Activated CD4-positive, alpha-beta T cell treated with anti-CD3 and anti-CD28 coated beads, Interleukin-2, amount 50 U/mL, for 24 hours (primary cell): ENCODE data around the gene NKD1.
A peak's percentile ranks its signal among the peaks of the same experiment; 100 is the strongest.
"Not testable (repeated sequence)": the region's sequence is repeated elsewhere in the genome, so short reads cannot be mapped to it uniquely, and the experiment has no call there.

Experiments used
- DNase-seq, 2 donors: peaks; one replicate each; pipeline ENCODE4 v3.0.0-alpha.2; 2020; ENCODE audit warnings: low read depth in 1 of 2, low spot score in 1 of 2

Gene NKD1

DNA sequence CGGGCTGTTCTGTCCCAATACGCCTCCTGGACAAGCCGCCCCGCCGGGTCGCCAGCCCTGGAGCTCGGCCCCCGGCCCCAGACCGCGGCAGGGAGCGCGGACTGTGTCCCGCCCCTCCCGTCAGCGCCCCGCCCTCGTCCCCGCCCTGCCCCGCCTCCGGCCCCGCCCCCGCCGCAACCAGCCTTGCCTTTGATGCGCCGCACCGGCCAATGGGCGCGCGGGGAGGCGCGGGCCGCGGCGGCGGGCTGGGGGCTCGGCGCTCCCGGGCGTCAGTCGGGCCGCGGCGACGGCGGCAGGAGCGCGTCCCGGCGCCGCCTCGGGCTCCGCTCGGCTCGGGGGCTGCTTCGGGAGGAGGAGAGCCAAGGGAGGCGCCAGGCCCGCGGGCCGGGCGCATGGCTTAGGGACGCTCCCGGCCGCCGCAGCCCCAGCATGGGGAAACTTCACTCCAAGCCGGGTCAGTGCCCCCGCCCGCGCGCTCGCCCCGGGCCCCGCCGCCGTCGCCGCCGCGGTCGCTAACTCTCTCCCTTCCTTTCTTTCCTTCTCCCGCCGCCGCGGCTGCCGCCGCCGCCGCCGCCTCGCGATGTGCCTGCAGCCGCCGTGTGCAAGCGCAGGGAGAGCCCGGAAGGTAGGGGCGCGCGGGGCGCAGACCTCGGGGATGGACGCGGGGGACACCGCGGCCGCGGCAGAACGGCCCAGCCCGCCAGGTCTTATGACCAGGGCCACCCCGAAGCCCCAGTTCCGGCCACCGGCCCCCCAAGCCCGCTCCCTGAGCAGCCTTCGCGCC, at the start of gene NKD1:
TSS of gene NKD1 (plus strand) at position 272 of the 784 bp plus-strand sequence. CDS start at position 430, 158 bp downstream.
- peak; percentile 46 to 57 for DNase-seq

DNA sequence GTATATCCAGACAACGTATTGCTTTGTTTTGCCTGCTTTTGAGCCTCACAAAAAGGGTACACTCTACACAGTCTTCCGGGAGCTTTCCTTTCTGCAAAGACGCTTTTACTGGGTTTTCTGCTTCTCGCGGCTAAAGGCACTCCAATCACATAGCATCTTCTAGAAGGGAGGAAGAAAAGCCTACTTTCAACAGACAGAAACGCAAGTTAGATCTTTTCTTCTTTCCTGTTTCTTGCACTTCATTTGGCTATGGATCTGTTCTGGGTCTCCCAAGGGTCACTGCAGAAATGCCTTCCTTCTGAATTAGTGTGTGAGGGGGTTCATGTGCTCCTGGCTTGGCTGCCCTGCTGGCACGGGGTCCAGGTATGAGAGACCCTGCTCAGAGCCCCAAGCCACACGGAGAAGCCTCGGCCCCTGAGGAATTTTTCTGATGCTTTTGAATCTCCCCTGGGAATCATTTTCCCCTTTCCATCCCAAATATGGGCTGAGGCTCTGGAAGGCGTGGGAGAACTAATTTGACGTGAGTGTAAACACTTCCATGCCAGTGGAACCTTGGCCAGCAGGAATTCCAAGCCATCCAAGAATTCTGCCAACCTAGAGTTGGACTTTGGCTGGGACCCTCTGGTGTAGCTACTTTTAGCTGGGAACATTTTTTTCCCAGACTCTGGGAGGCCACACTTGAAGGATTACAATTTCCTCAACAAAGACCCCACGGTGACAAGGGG, 49.6 kb upstream of the NKD1 start:
- no peak for DNase-seq

- DNase-seq = no peak
Observed at GRCh38 chr16:50499254-50499653, 48.9 kb upstream of the NKD1 start.

- DNase-seq = no peak
Observed at GRCh38 chr16:50500171-50500874, 47.9 kb upstream of the NKD1 start.

- DNase-seq = no peak
Observed at GRCh38 chr16:50501251-50501650, 46.9 kb upstream of the NKD1 start.

DNA sequence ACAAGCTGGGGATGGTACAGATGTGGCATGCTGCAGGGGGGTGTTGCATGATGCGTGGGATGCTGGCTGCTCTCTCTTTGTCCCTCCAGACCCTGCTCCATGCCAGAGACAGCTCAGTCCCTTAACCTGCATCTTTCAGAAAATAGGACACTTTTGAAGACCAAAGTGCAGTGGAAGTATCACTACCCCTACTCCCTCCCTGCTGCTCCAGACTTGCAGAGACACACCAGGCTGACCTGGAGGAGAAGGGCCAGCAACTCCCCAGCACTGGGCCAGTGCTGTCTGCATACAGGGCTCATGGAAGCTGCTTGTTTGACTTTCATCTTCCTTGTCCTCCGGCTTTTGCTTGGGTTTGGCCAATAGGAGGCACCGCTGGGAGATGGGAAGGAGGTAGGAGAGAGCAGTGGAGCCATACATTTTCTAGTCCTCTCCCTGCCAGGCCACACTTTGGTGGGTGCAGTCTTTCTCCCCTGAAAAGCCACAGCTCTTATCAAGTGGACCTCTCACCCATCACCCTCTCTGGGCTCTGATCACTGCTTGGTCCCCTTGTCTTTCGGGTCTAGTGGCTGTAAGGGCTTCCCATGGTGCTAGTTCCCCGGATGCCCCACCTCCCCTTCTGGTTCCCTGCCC, 46.1 kb upstream of the NKD1 start:
- no peak for DNase-seq

- no peak for DNase-seq
Observed at GRCh38 chr16:50502616-50503011, 45.6 kb upstream of the NKD1 start.

DNA sequence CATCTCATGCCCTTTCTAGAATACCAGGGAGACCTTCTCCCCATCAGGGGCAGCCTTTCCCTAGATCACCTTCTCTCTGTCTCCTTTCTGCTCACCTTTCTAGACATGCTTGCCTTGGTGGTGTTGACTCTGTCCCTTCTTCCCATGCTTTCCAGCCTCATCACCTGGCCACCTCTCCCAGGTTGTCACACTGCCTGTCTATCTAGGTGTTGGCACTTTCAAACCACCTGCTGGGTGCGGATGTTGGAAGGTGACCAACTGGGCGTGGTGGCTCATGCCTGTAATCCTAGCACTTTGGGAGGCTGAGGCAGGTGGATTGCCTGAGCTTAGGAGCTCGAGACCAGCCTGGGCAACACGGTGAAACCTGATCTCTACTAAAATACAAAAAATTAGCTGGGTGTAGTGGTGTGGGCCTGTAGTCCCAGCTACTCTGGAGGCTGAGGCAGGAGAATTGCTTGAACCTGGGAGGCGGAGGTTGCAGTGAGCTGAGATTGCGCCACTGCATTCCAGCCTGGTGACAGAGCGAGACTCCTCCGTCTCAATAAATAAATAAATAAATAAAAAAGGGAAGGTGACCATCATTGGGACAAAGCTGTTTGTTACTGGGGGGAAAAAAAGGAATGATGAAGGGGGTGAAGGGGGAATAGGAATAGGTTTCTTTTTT, 44.2 kb upstream of the NKD1 start:
- not testable (repeated sequence) for DNase-seq

DNA sequence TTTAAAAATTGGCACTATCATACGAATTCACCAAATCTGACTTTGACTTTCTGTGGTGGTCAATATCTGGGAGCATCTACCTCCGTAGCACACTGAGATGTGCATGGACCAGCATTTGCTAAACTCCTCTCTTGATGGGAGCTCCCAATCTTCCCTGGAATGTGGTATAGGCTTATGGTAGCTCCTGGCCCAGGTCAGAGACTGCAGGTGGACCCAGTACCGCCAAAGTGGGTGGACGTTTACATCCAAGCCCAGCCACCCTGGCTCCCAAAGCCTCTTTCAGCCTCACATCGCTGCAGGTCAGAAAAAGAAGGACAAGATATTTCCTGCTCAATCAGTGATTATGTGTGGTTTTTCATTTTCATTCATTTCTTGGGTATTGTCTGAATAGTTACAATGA, 43.1 kb upstream of the NKD1 start:
- no peak for DNase-seq

- DNase-seq = no peak
Observed at GRCh38 chr16:50505714-50506542, 42.3 kb upstream of the NKD1 start.

- no peak for DNase-seq
Observed at GRCh38 chr16:50506543-50506937, 41.7 kb upstream of the NKD1 start.

- no peak for DNase-seq
Observed at GRCh38 chr16:50507397-50507796, 40.8 kb upstream of the NKD1 start.

GRCh38 chr16:50509521-50510341, 38.5 kb upstream of the NKD1 start:
- DNase-seq = peak in 1 of 2 donors; percentile 26

DNA sequence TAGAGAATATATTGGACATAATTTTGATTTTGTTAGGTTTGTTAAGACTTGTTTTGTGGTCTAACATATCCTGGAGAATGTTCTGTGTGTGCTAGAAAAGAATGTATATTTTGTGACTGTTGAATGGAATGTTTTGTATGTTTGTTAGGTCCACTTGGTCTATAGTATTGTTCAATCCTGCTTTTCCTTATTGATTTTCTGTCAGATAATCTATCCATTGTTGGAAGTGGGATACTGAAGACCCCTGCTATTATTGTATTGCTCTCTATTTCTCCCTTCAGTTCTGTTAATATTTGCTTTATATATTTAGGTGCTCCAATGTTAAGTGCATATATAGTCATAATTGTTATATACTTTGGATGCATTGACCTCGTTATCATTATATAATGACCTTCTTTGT, 33.0 kb upstream of the NKD1 start:
- no peak for DNase-seq

- DNase-seq = no peak
Observed at GRCh38 chr16:50516401-50516800, 31.8 kb upstream of the NKD1 start.

- DNase-seq = no peak
Observed at GRCh38 chr16:50516890-50517289, 31.3 kb upstream of the NKD1 start.

- DNase-seq = no peak
Observed at GRCh38 chr16:50517450-50518252, 30.5 kb upstream of the NKD1 start.

DNA sequence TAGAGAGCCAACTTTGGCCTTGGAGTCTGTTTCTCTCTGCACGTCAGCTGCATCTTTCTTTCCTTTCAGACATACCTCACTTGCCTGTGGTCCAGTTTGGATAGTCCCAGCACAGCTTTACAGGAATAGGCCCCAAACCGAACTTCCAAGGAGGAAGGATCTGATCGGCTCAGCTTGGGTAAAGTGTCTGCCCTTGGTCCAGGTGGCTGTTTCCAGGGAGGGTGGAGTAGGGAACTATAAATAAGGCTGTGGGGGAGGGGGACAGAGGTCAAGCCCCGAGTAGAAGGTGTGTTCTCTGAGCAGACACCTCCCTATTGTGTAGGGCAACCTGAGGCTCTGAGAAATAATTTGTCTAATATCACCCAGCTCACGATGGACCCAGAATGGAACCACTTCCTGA, 29.2 kb upstream of the NKD1 start:
- DNase-seq = no peak
